ENCODE data around the gene CD276.
"Not testable (repeated sequence)": the region's sequence is repeated elsewhere in the genome, so short reads cannot be mapped to it uniquely, and the experiment has no call there.

CD276 gene

GRCh38 chr15:73709686-73710085 is 25.5 kb downstream of the CD276 start:
- no peak for FAIRE-seq
- DNase-seq (ENCODE audit: low spot score) = no peak

GRCh38 chr15:73710321-73710720 is 26.1 kb downstream of the CD276 start:
- FAIRE-seq = no peak

GRCh38 chr15:73711526-73711925 is 27.3 kb downstream of the CD276 start:
- FAIRE-seq (no peak), DNase-seq (ENCODE audit: low spot score) (no peak)

More at GRCh38 chr15:73710321-73710720, 26.1 kb downstream of the CD276 start:
- DNase-seq (ENCODE audit: low spot score) = no peak

GRCh38 chr15:73712107-73712506 is 27.9 kb downstream of the CD276 start:
- FAIRE-seq (no peak), DNase-seq (ENCODE audit: low spot score) (no peak)

- FAIRE-seq = no peak
- DNase-seq (ENCODE audit: low spot score) = no peak
Measured at GRCh38 chr15:73714695-73715301, 30.6 kb downstream of the CD276 start.

GRCh38 chr15:73715417-73715816 is 31.2 kb downstream of the CD276 start:
- FAIRE-seq (no peak), DNase-seq (ENCODE audit: low spot score) (no peak)

GRCh38 chr15:73716417-73716816 is 32.2 kb downstream of the CD276 start:
- DNase-seq (ENCODE audit: low spot score) (no peak), FAIRE-seq (no peak)

- FAIRE-seq = no peak
Measured at GRCh38 chr15:73717206-73717605, 33.0 kb downstream of the CD276 start.

GRCh38 chr15:73717802-73718201 is 33.6 kb downstream of the CD276 start:
- DNase-seq (ENCODE audit: low spot score) = no peak
- no peak for FAIRE-seq

More at GRCh38 chr15:73717206-73717605, 33.0 kb downstream of the CD276 start:
- DNase-seq (ENCODE audit: low spot score) = no peak

- DNase-seq (ENCODE audit: low spot score) = no peak
- no peak for FAIRE-seq
Measured at GRCh38 chr15:73718694-73719093, 34.5 kb downstream of the CD276 start.

GRCh38 chr15:73722425-73722824 is 38.2 kb downstream of the CD276 start:
- FAIRE-seq (no peak), DNase-seq (ENCODE audit: low spot score) (no peak)

GRCh38 chr15:73723191-73723590 is 39.0 kb downstream of the CD276 start:
- DNase-seq (ENCODE audit: low spot score) (no peak), FAIRE-seq (no peak)

- DNase-seq (ENCODE audit: low spot score) (no peak), FAIRE-seq (no peak)
Measured at GRCh38 chr15:73724212-73724611, 40.0 kb downstream of the CD276 start.

- no peak for FAIRE-seq
Measured at GRCh38 chr15:73727330-73727976, 43.3 kb downstream of the CD276 start.

GRCh38 chr15:73732051-73732450 is 47.9 kb downstream of the CD276 start:
- DNase-seq (ENCODE audit: low spot score); FAIRE-seq: not testable (repeated sequence)

More at GRCh38 chr15:73727330-73727976, 43.3 kb downstream of the CD276 start:
- no peak for DNase-seq (ENCODE audit: low spot score)

GRCh38 chr15:73732930-73733329 is 48.7 kb downstream of the CD276 start:
- no peak for DNase-seq (ENCODE audit: low spot score)
- no peak for FAIRE-seq

- FAIRE-seq (no peak), DNase-seq (ENCODE audit: low spot score) (no peak)
Measured at GRCh38 chr15:73737535-73737934, 53.4 kb downstream of the CD276 start.

- no peak for FAIRE-seq
- no peak for DNase-seq (ENCODE audit: low spot score)
Measured at GRCh38 chr15:73740152-73741048, 56.2 kb downstream of the CD276 start.

- FAIRE-seq = no peak
- DNase-seq (ENCODE audit: low spot score) = no peak
Measured at GRCh38 chr15:73741321-73741836, 57.2 kb downstream of the CD276 start.

- DNase-seq (ENCODE audit: low spot score) = no peak
Measured at GRCh38 chr15:73744293-73744692, 60.1 kb downstream of the CD276 start.

GRCh38 chr15:73745073-73745472 is 60.9 kb downstream of the CD276 start:
- DNase-seq (ENCODE audit: low spot score) = no peak
- FAIRE-seq = no peak

More at GRCh38 chr15:73744293-73744692, 60.1 kb downstream of the CD276 start:
- no peak for FAIRE-seq

- FAIRE-seq = no peak
- DNase-seq (ENCODE audit: low spot score) = no peak
Measured at GRCh38 chr15:73746261-73746660, 62.1 kb downstream of the CD276 start.

Data from urothelium cell line (cell line).